ENCODE measurements around the gene TBCB. TPM values are rescaled to one million over a fixed set of nuclear protein-coding genes. Genes with fewer than 3 reads are reported as not detected.

TBCB gene
- total RNA-seq, 1 experiment from 2014 or later = 141 TPM

GRCh38 chr19:36082916-36083315 lies 32.4 kb upstream of the TBCB start:
- Histone ChIP-seq H3K9me3 (ENCODE audit: control insufficient read depth in 1 of 2, insufficient read depth in 1 of 2, low read depth in 1 of 2, low read length in 2 of 2) (no peaks in the 10 kb centered on the region), H3K79me2 (ENCODE audit: insufficient read depth, low read length) (no peaks in the 10 kb centered on the region), H3K36me3 (ENCODE audit: control insufficient read depth in 1 of 2, insufficient read depth in 2 of 2, low read length in 2 of 2) (peaks cover 22 to 50% of the 10 kb centered on the region in 2 experiments), H4K20me1 (ENCODE audit: insufficient read depth) (no peaks in the 10 kb centered on the region), H3K4me3 (replicated peaks in 1 of 2; ENCODE audit: low read depth in 1 of 2, low read length in 2 of 2) (no peak overlapping the region), H3K4me1 (ENCODE audit: control insufficient read depth in 1 of 2, insufficient read depth in 2 of 2, low read length in 2 of 2) (no peaks in the 10 kb centered on the region), H3K9me2 (ENCODE audit: insufficient read depth) (no peaks in the 10 kb centered on the region), H3K4me2 (ENCODE audit: low read length) (no peak overlapping the region), H3K9ac (ENCODE audit: low read length) (no peak overlapping the region), H2AFZ (ENCODE audit: low read depth, low read length, poor library complexity, severe bottlenecking) (no peak overlapping the region), H3K27ac (ENCODE audit: low read depth, low read length) (no peak overlapping the region), H3K27me3 (ENCODE audit: insufficient read depth, low read length) (no peaks in the 10 kb centered on the region)
- BruUV-seq (replicated peaks) = no TSS peak
- ChIA-PET RAD21 (ENCODE audit: low non-redundant PET in 1 of 2, low total read pairs in 2 of 2, uncharacterized antibody in 2 of 2, unreplicated experiment in 2 of 2) (no interaction called here), POLR2A (no interaction called here), CTCF (no interaction called here)
- DNase-seq (ENCODE audit: low read depth, low spot score) (no peak), ATAC-seq (no peak)
- intact Hi-C loops (cut with micrococcal nuclease) = no loop called here
- no peak for TF ChIP-seq SIN3A (IDR thresholded peaks at IDR 0.05; ENCODE audit: low read depth)

- H3K9me2 ChIP-seq (ENCODE audit: insufficient read depth) = no peaks in the 10 kb centered on the region
- H2AFZ ChIP-seq (ENCODE audit: low read depth, low read length, poor library complexity, severe bottlenecking) = no peak overlapping the region
- ATAC-seq (no peak), DNase-seq (ENCODE audit: low read depth, low spot score) (no peak)
- ChIA-PET RAD21 (ENCODE audit: low non-redundant PET in 1 of 2, low total read pairs in 2 of 2, uncharacterized antibody in 2 of 2, unreplicated experiment in 2 of 2) (no interaction called here), POLR2A (no interaction called here), CTCF (no interaction called here)
- peaks cover 25 to 50% of the 10 kb centered on the region in 2 experiments for H3K36me3 ChIP-seq (ENCODE audit: control insufficient read depth in 1 of 2, insufficient read depth in 2 of 2, low read length in 2 of 2)
- intact Hi-C loops (cut with micrococcal nuclease) = no loop called here
- H4K20me1 ChIP-seq (ENCODE audit: insufficient read depth) = no peaks in the 10 kb centered on the region
- no peaks in the 10 kb centered on the region for H3K9me3 ChIP-seq (ENCODE audit: control insufficient read depth in 1 of 2, insufficient read depth in 1 of 2, low read depth in 1 of 2, low read length in 2 of 2)
- no peak overlapping the region for H3K4me2 ChIP-seq (ENCODE audit: low read length)
- no peak for TF ChIP-seq TCF7L2 (IDR thresholded peaks at IDR 0.05; ENCODE audit: borderline replicate concordance, extremely low read depth, insufficient read depth, insufficient read length)
- no peak for TF ChIP-seq FOSL1 (IDR thresholded peaks at IDR 0.05; ENCODE audit: low read depth)
- no peak for TF ChIP-seq EZH2 (IDR thresholded peaks at IDR 0.05)
- no peak for TF ChIP-seq EGR1 (IDR thresholded peaks at IDR 0.05; ENCODE audit: low read depth)
- TF ChIP-seq SRF (IDR thresholded peaks at IDR 0.05; ENCODE audit: low read depth) = no peak
- no peak for TF ChIP-seq ZBTB33 (IDR thresholded peaks at IDR 0.05; ENCODE audit: extremely low read depth, insufficient replicate concordance, low read length)
- no peak for TF ChIP-seq CBX3 (IDR thresholded peaks at IDR 0.05; ENCODE audit: low read depth)
- no peak for TF ChIP-seq MAX (IDR thresholded peaks at IDR 0.05)
- no peak for TF ChIP-seq YY1 (IDR thresholded peaks at IDR 0.05; ENCODE audit: extremely low read depth, insufficient replicate concordance, low read depth, low read length)
- TF ChIP-seq ZFX (IDR thresholded peaks at IDR 0.05) = no peak
- no peak for TF ChIP-seq CEBPB (IDR thresholded peaks at IDR 0.05; ENCODE audit: low read depth)
- no peak for TF ChIP-seq SP1 (IDR thresholded peaks at IDR 0.05; ENCODE audit: low read depth)
- TF ChIP-seq SIN3A (IDR thresholded peaks at IDR 0.05; ENCODE audit: low read depth) = no peak
- TF ChIP-seq ZNF274 (IDR thresholded peaks at IDR 0.05; ENCODE audit: low read depth, low read length) = no peak
- H3K27ac ChIP-seq (ENCODE audit: low read depth, low read length) = no peak overlapping the region
- BruUV-seq (replicated peaks) = no TSS peak
- H3K9ac ChIP-seq (ENCODE audit: low read length) = no peak overlapping the region
- H3K27me3 ChIP-seq (ENCODE audit: insufficient read depth, low read length) = no peaks in the 10 kb centered on the region
- H3K4me3 ChIP-seq (replicated peaks in 1 of 2; ENCODE audit: low read depth in 1 of 2, low read length in 2 of 2) = no peak overlapping the region
- H3K79me2 ChIP-seq (ENCODE audit: insufficient read depth, low read length) = no peaks in the 10 kb centered on the region
- no peaks in the 10 kb centered on the region for H3K4me1 ChIP-seq (ENCODE audit: control insufficient read depth in 1 of 2, insufficient read depth in 2 of 2, low read length in 2 of 2)
Observed at GRCh38 chr19:36084231-36085009, 30.8 kb upstream of the TBCB start.
